Esophagus muscularis mucosa (tissue), 3 donors: Measurements from ENCODE around the gene RNF220.

Source experiments
- CTCF ChIP-seq, 3 experiments: fragments of 200-600 bp in 2 of 3; fragments of 450-650 bp in 1 of 3; sonication (generic) in 2 of 3; IDR thresholded peaks; one replicate each; pipeline ENCODE4 v1.5.1; 2017 to 2019; ENCODE audit warnings: antibody characterized with exemption in 3 of 3, mild to moderate bottlenecking in 2 of 3, moderate library complexity in 1 of 3
- POLR2AphosphoS5 ChIP-seq, 2 donors: sonication (generic); formaldehyde crosslinking; IDR thresholded peaks; one replicate each; pipeline ENCODE4 v1.6.1; 2017; ENCODE audit warnings: antibody characterized with exemption in 2 of 2

- no peak for TF ChIP-seq POLR2AphosphoS5 (IDR thresholded peaks at IDR 0.05)
- no peak for TF ChIP-seq CTCF (IDR thresholded peaks at IDR 0.05)
These were observed 126.9 kb downstream of the RNF220 start for GRCh38 chr1:44531785-44532566.
